Liver (tissue), 9 donors: ENCODE measurements around the gene FLG2. TPM values are rescaled to one million over a fixed set of nuclear protein-coding genes. Genes with fewer than 3 reads are reported as not detected.

Experiments
- DNase-seq: peaks from one replicate; pipeline ENCODE4 v3.0.0-alpha.2; 2017; ENCODE audit warnings: low spot score
- H3K27ac ChIP-seq, 2 donors: one replicate each; pipeline ENCODE4 v1.7.0; 2013; ENCODE audit warnings: inconsistent platforms in 2 of 2, low read length in 2 of 2, control low read depth in 1 of 2, low read depth in 1 of 2, mild to moderate bottlenecking in 1 of 2
- H3K27me3 ChIP-seq, 4 donors: one replicate each; pipeline versions ENCODE4 v1.6.1 to v1.7.0; 2013; ENCODE audit warnings: low read length in 3 of 4, inconsistent platforms in 1 of 4, mild to moderate bottlenecking in 1 of 4, moderate library complexity in 1 of 4; ENCODE audit not compliant: control insufficient read depth in 4 of 4, insufficient read depth in 4 of 4
- H3K36me3 ChIP-seq, 4 donors: one replicate each; pipeline versions ENCODE4 v1.6.1 to v1.7.0; 2013; ENCODE audit warnings: low read length in 3 of 4, mild to moderate bottlenecking in 3 of 4, low read depth in 1 of 4, moderate library complexity in 1 of 4; ENCODE audit not compliant: control insufficient read depth in 4 of 4, insufficient read depth in 3 of 4
- H3K4me1 ChIP-seq, 4 donors: one replicate each; pipeline versions ENCODE4 v1.6.1 to v1.7.0; 2013; ENCODE audit warnings: low read length in 3 of 4, mild to moderate bottlenecking in 3 of 4, moderate library complexity in 1 of 4; ENCODE audit not compliant: control insufficient read depth in 4 of 4, insufficient read depth in 4 of 4
- H3K4me3 ChIP-seq, 3 donors: one replicate each; pipeline versions ENCODE4 v1.6.1 to v1.7.0; 2013; ENCODE audit warnings: low read length in 3 of 3, control low read depth in 1 of 3, low read depth in 1 of 3, mild to moderate bottlenecking in 1 of 3
- H3K9ac ChIP-seq, 2 donors: one replicate each; pipeline ENCODE4 v1.7.0; 2013; ENCODE audit warnings: low read length in 2 of 2, mild to moderate bottlenecking in 2 of 2, moderate library complexity in 2 of 2, control low read depth in 1 of 2, low read depth in 1 of 2
- H3K9me3 ChIP-seq, 4 donors: one replicate each; pipeline versions ENCODE4 v1.6.1 to v1.7.0; 2013; ENCODE audit warnings: low read length in 3 of 4; ENCODE audit not compliant: control insufficient read depth in 4 of 4
- ATF3 ChIP-seq: IDR thresholded peaks from 2 replicates; pipeline ENCODE4 v1.6.1; 2016; ENCODE audit warnings: antibody characterized with exemption
- CTCF ChIP-seq: fragments of 150-350 bp; IDR thresholded peaks from 2 replicates; pipeline ENCODE4 v1.5.1; 2017; ENCODE audit warnings: improper control_type of control experiment, low read depth, low read length; ENCODE audit not compliant: missing input control
- EGR1 ChIP-seq, 2 donors: IDR thresholded peaks; 2 replicates each; pipeline ENCODE4 v1.6.1; 2016 to 2018; ENCODE audit warnings: antibody characterized with exemption in 2 of 2, low read depth in 2 of 2
- FOXA1 ChIP-seq: IDR thresholded peaks from 2 replicates; pipeline ENCODE4 v1.6.1; 2016; ENCODE audit warnings: antibody characterized with exemption
- FOXA2 ChIP-seq: IDR thresholded peaks from 2 replicates; pipeline ENCODE4 v1.6.1; 2016; ENCODE audit warnings: antibody characterized with exemption
- GABPA ChIP-seq, 2 donors: IDR thresholded peaks in 1 of 2; conservative IDR thresholded peaks in 1 of 2; 2 replicates each; pipeline ENCODE4 v1.6.1; 2016; ENCODE audit warnings: antibody characterized with exemption in 2 of 2, mild to moderate bottlenecking in 1 of 2, moderate library complexity in 1 of 2
- HNF4A ChIP-seq, 2 donors: conservative IDR thresholded peaks; 2 replicates each; pipeline ENCODE4 v1.6.1; 2016; ENCODE audit warnings: antibody characterized with exemption in 2 of 2, mild to moderate bottlenecking in 2 of 2
- HNF4G ChIP-seq: IDR thresholded peaks from 2 replicates; pipeline ENCODE4 v1.6.1; 2016; ENCODE audit warnings: antibody characterized with exemption
- JUND ChIP-seq, 2 donors: IDR thresholded peaks; 2 replicates each; pipeline ENCODE4 v1.6.1; 2016; ENCODE audit warnings: antibody characterized with exemption in 2 of 2
- MAX ChIP-seq: IDR thresholded peaks from 2 replicates; pipeline ENCODE4 v1.6.1; 2016; ENCODE audit warnings: antibody characterized with exemption
- NR2F2 ChIP-seq: IDR thresholded peaks from 2 replicates; pipeline ENCODE4 v1.6.1; 2016; ENCODE audit warnings: antibody characterized with exemption
- RAD21 ChIP-seq, 2 donors: IDR thresholded peaks; 2 replicates each; pipeline ENCODE4 v1.6.1; 2016; ENCODE audit warnings: antibody characterized with exemption in 2 of 2, mild to moderate bottlenecking in 2 of 2
- REST ChIP-seq: IDR thresholded peaks from 2 replicates; pipeline ENCODE4 v1.6.1; 2016; ENCODE audit warnings: antibody characterized with exemption, mild to moderate bottlenecking
- RXRA ChIP-seq, 2 donors: IDR thresholded peaks; 2 replicates each; pipeline ENCODE4 v1.6.1; 2017 to 2018; ENCODE audit warnings: antibody characterized with exemption in 2 of 2, mild to moderate bottlenecking in 1 of 2
- SP1 ChIP-seq: IDR thresholded peaks from 2 replicates; pipeline ENCODE4 v1.6.1; 2018; ENCODE audit warnings: antibody characterized with exemption, mild to moderate bottlenecking
- TAF1 ChIP-seq: conservative IDR thresholded peaks from 2 replicates; pipeline ENCODE4 v1.6.1; 2016; ENCODE audit warnings: antibody characterized with exemption, mild to moderate bottlenecking
- YY1 ChIP-seq: IDR thresholded peaks from 2 replicates; pipeline ENCODE4 v1.6.1; 2016; ENCODE audit warnings: antibody characterized with exemption, mild to moderate bottlenecking
- ZBTB33 ChIP-seq: IDR thresholded peaks from 2 replicates; pipeline ENCODE4 v1.6.1; 2016; ENCODE audit warnings: antibody characterized with exemption
- WGBS: extraction: QIAGEN DNeasy Blood & Tissue Kit; methylation state at CpG from one replicate; pipeline ENCODE4 v1.1.7; 2013; 5-methylcytosine and 5-hydroxymethylcytosine counted together
- polyA plus RNA-seq, 2 donors: library from polyadenylated mRNA; stranded (reverse) in 1 of 2; unstranded in 1 of 2; fragments of 200-250 nt in 1 of 2; fragments of >200 nt in 1 of 2; fragmentation: Nextera tagmentation in 1 of 2; extraction: Ambion mirVana in 1 of 2; gene quantifications; one replicate each; pipeline versions ENCODE4 v1.2.1 to v1.2.3, GENCODE V29; 2013 to 2015
- total RNA-seq, 2 donors: library from RNA; depleted of rRNA; stranded (reverse); fragments of >200 nt; gene quantifications; one replicate each; pipeline ENCODE4 v1.2.3, GENCODE V29; 2014
- donor health status: healthy.
- donor health status: healthy.
- donor health status: healthy.
- donor health status: healthy.
- donor health status: healthy.

Gene FLG2
- total and polyA plus RNA-seq, 4 donors = not detected

GRCh38 chr1:152356736-152357135 lies 3.1 kb downstream of the FLG2 start:
- Histone ChIP-seq H3K4me3 (no peak overlapping the region), H3K4me1 (no peaks in the 10 kb centered on the region), H3K27ac (no peak overlapping the region), H3K27me3 (no peaks in the 10 kb centered on the region), H3K9me3 (peaks cover 0 to 2% (median 0%) of the 10 kb centered on the region in 4 donors), H3K9ac (no peak overlapping the region), H3K36me3 (no peaks in the 10 kb centered on the region)
- TF ChIP-seq CTCF (no peak), HNF4G (no peak), RAD21 (IDR thresholded peaks at IDR 0.05) (no peak), FOXA1 (no peak), NR2F2 (no peak), FOXA2 (no peak), EGR1 (IDR thresholded peaks at IDR 0.05; ENCODE audit: low read depth in 2 of 2) (no peak), HNF4A (conservative IDR thresholded peaks at IDR 0.05) (no peak), REST (no peak), JUND (IDR thresholded peaks at IDR 0.05) (no peak), YY1 (no peak), GABPA (IDR thresholded peaks at IDR 0.05 in 1 of 2, conservative IDR thresholded peaks at IDR 0.05 in 1 of 2) (no peak), TAF1 (no peak), SP1 (no peak), ZBTB33 (no peak), RXRA (IDR thresholded peaks at IDR 0.05) (no peak), ATF3 (no peak), MAX (no peak)
- DNase-seq = no peak
- 42% methylated on average over 1 of the region's 1 CpG for WGBS
